Measurements from ENCODE around the gene FOXP2. TPM values are rescaled to one million over a fixed set of nuclear protein-coding genes. Genes with fewer than 3 reads are reported as not detected.

The FOXP2 gene
- total and polyA plus RNA-seq, 3 donors from 2014 or later: 2.5 to 5.9 (median 3.8) TPM

- intact Hi-C loops (cut with DNase I; ENCODE audit: low total_unique reads): no loop called here
- no peak for DNase-seq
These were observed 205.6 kb downstream of the FOXP2 start for GRCh38 chr7:114620208-114620607.

GRCh38 chr7:114622221-114622620, 207.6 kb downstream of the FOXP2 start:
- Histone ChIP-seq H3K4me3 (no peak overlapping the region), H3K36me3 (ENCODE audit: low read depth, missing control alignments) (no peaks in the 10 kb centered on the region), H3K9me3 (no peaks in the 10 kb centered on the region), H3K27ac (no peak overlapping the region), H3K27me3 (no peaks in the 10 kb centered on the region), H3K4me1 (no peaks in the 10 kb centered on the region)
- TF ChIP-seq CTCF (IDR thresholded peaks at IDR 0.05) (no peak), POLR2A (IDR thresholded peaks at IDR 0.05) (no peak)
- DNase-seq: no peak
- intact Hi-C loops (cut with DNase I; ENCODE audit: low total_unique reads): no loop called here
- 89 to 91% methylated on average over 1 of the region's 1 CpG for WGBS, 2 donors

More at GRCh38 chr7:114620208-114620607, 205.6 kb downstream of the FOXP2 start:
- no peak overlapping the region for H3K27ac ChIP-seq
- H3K27me3 ChIP-seq: no peaks in the 10 kb centered on the region
- no peaks in the 10 kb centered on the region for H3K36me3 ChIP-seq (ENCODE audit: low read depth, missing control alignments)
- no peak overlapping the region for H3K4me3 ChIP-seq
- H3K9me3 ChIP-seq: no peaks in the 10 kb centered on the region
- no peaks in the 10 kb centered on the region for H3K4me1 ChIP-seq
- no peak for TF ChIP-seq CTCF (IDR thresholded peaks at IDR 0.05)
- no peak for TF ChIP-seq POLR2A (IDR thresholded peaks at IDR 0.05)
- 58 to 66% methylated on average over 3 of the region's 3 CpGs for WGBS, 2 donors

GRCh38 chr7:114623146-114623545, 208.5 kb downstream of the FOXP2 start:
- no peak overlapping the region for H3K27ac ChIP-seq
- TF ChIP-seq CTCF (IDR thresholded peaks at IDR 0.05) (no peak), POLR2A (IDR thresholded peaks at IDR 0.05) (no peak)
- intact Hi-C loops (cut with DNase I; ENCODE audit: low total_unique reads): no loop called here
- no peaks in the 10 kb centered on the region for H3K36me3 ChIP-seq (ENCODE audit: low read depth, missing control alignments)
- WGBS, 2 donors: 54% methylated on average over 2 of the region's 2 CpGs
- H3K9me3 ChIP-seq: no peaks in the 10 kb centered on the region
- no peak for DNase-seq
- no peaks in the 10 kb centered on the region for H3K27me3 ChIP-seq
- H3K4me1 ChIP-seq: no peaks in the 10 kb centered on the region
- H3K4me3 ChIP-seq: no peak overlapping the region

GRCh38 chr7:114627231-114627630, 212.6 kb downstream of the FOXP2 start:
- Histone ChIP-seq H3K4me1 (no peaks in the 10 kb centered on the region), H3K36me3 (ENCODE audit: low read depth, missing control alignments) (no peaks in the 10 kb centered on the region), H3K27ac (no peak overlapping the region), H3K9me3 (no peaks in the 10 kb centered on the region), H3K4me3 (no peak overlapping the region), H3K27me3 (no peaks in the 10 kb centered on the region)
- intact Hi-C loops (cut with DNase I; ENCODE audit: low total_unique reads): no loop called here
- no peak for DNase-seq
- 80 to 87% methylated on average over 3 of the region's 3 CpGs for WGBS, 2 donors
- TF ChIP-seq POLR2A (IDR thresholded peaks at IDR 0.05) (no peak), CTCF (IDR thresholded peaks at IDR 0.05) (no peak)

- DNase-seq: no peak
- no peaks in the 10 kb centered on the region for H3K36me3 ChIP-seq (ENCODE audit: low read depth, missing control alignments)
- 79 to 82% methylated on average over 2 of the region's 2 CpGs for WGBS, 2 donors
- intact Hi-C loops (cut with DNase I; ENCODE audit: low total_unique reads): no loop called here
- no peaks in the 10 kb centered on the region for H3K4me1 ChIP-seq
- H3K27me3 ChIP-seq: no peaks in the 10 kb centered on the region
- H3K27ac ChIP-seq: no peak overlapping the region
- H3K4me3 ChIP-seq: no peak overlapping the region
- no peak for TF ChIP-seq POLR2A (IDR thresholded peaks at IDR 0.05)
- no peaks in the 10 kb centered on the region for H3K9me3 ChIP-seq
These were observed 213.7 kb downstream of the FOXP2 start for GRCh38 chr7:114628362-114628761.
